ENCODE data around the gene AP5B1. TPM values are rescaled to one million over a fixed set of nuclear protein-coding genes. Genes with fewer than 3 reads are reported as not detected.
"Not testable (repeated sequence)": the region's sequence is repeated elsewhere in the genome, so short reads cannot be mapped to it uniquely, and the experiment has no call there.

AP5B1 gene
- total RNA-seq, 5 donors from 2014 or later (not counting 1 experiment from before 2014, with no cell fraction given): 17.7 to 31.6 (median 30.1) TPM

DNA sequence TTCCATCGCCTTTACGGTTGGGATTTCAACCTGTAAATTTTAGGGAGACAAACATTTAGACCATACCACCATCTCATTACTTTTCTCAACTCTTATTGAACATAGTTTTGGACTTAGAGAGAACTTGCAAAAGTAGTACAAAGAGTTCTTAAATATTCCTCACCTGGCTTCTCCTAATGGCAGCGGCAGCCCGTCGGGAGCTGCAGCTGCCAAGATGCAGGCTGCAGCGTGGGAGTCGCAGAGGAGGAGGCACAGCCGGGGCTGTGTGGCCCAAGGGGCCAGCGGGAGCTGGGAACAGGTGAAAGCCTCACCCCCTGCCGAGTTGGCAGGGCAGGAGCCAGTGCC lies 37.1 kb downstream of the AP5B1 start:
- POLR2A ChIA-PET: no interaction called here
- no peaks in the 10 kb centered on the region for H3K36me3 Mint-ChIP-seq
- no peak overlapping the region for H3K4me3 ChIP-seq (ENCODE audit: control insufficient read depth in 1 of 2, extremely low read depth in 1 of 2, low read length in 1 of 2)
- CTCF ChIA-PET: no interaction called here
- H3K27ac Mint-ChIP-seq: no peak overlapping the region
- no peak for DNase-seq
- H3K27ac ChIP-seq (ENCODE audit: low read length): no peak overlapping the region
- peaks cover 5 to 31% of the 10 kb centered on the region in 2 experiments for H3K27me3 ChIP-seq (replicated peaks in 1 of 2; ENCODE audit: control insufficient read depth in 2 of 2, extremely low read depth in 1 of 2, insufficient read depth in 2 of 2, low read length in 1 of 2)
- no peak for ATAC-seq (replicated peaks in 1 of 4)
- 73% methylated on average over 8 of the region's 10 CpGs for WGBS (ENCODE audit: insufficient coverage)
- H3K36me3 ChIP-seq (ENCODE audit: control insufficient read depth in 2 of 2, extremely low read depth in 1 of 2, insufficient read depth in 1 of 2, low read length in 1 of 2): no peaks in the 10 kb centered on the region
- H3K4me1 Mint-ChIP-seq: no peaks in the 10 kb centered on the region
- no peak overlapping the region for H3K4me3 Mint-ChIP-seq
- no peaks in the 10 kb centered on the region for H3K4me1 ChIP-seq (ENCODE audit: control insufficient read depth in 1 of 2, extremely low read depth in 1 of 2, insufficient read depth in 2 of 2, low read length in 2 of 2)
- peaks cover 14 to 19% of the 10 kb centered on the region in 2 donors for H3K27me3 Mint-ChIP-seq
- H3K9me3 ChIP-seq: no peaks in the 10 kb centered on the region
- H3K9me3 Mint-ChIP-seq: no peaks in the 10 kb centered on the region

DNA sequence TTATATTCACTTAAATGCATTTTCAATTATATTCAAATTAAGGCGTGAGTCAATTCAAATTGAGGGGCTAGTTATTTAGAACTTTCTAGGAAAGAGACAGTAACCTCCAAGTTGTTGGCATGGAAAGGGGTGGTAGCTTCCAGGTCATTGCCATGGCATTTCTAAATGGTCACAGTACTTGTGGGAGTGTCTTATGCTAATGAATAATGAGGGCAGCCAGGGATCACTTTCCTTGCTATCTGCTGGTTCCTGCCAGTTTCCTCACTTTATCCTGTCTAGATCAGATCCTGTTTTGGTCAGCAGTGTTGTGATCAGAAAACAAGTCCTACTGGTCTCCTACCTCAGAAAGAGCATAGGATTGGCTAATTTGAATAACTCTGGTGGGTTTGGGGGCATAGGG lies 38.4 kb downstream of the AP5B1 start:
- DNase-seq (no peak), ATAC-seq (replicated peaks in 1 of 4) (no peak)
- Histone ChIP-seq H3K36me3 (ENCODE audit: control insufficient read depth in 2 of 2, extremely low read depth in 1 of 2, insufficient read depth in 1 of 2, low read length in 1 of 2) (no peaks in the 10 kb centered on the region), H3K27ac (ENCODE audit: low read length) (no peak overlapping the region), H3K4me3 (ENCODE audit: control insufficient read depth in 1 of 2, extremely low read depth in 1 of 2, low read length in 1 of 2) (no peak overlapping the region), H3K27me3 (replicated peaks in 1 of 2; ENCODE audit: control insufficient read depth in 2 of 2, extremely low read depth in 1 of 2, insufficient read depth in 2 of 2, low read length in 1 of 2) (peaks cover 2 to 31% of the 10 kb centered on the region in 2 experiments), H3K9me3 (no peaks in the 10 kb centered on the region), H3K4me1 (ENCODE audit: control insufficient read depth in 1 of 2, extremely low read depth in 1 of 2, insufficient read depth in 2 of 2, low read length in 2 of 2) (no peaks in the 10 kb centered on the region)
- H3K9me3 Mint-ChIP-seq: no peaks in the 10 kb centered on the region
- ChIA-PET CTCF (no interaction called here), POLR2A (no interaction called here)
- H3K4me3 Mint-ChIP-seq: no peak overlapping the region
- H3K4me1 Mint-ChIP-seq: no peaks in the 10 kb centered on the region
- H3K27ac Mint-ChIP-seq: no peak overlapping the region
- H3K27me3 Mint-ChIP-seq: peaks cover 17 to 21% of the 10 kb centered on the region in 2 donors
- H3K36me3 Mint-ChIP-seq: no peaks in the 10 kb centered on the region
- WGBS (ENCODE audit: insufficient coverage): no CpG with 5 or more reads among the region's 1 CpG

DNA sequence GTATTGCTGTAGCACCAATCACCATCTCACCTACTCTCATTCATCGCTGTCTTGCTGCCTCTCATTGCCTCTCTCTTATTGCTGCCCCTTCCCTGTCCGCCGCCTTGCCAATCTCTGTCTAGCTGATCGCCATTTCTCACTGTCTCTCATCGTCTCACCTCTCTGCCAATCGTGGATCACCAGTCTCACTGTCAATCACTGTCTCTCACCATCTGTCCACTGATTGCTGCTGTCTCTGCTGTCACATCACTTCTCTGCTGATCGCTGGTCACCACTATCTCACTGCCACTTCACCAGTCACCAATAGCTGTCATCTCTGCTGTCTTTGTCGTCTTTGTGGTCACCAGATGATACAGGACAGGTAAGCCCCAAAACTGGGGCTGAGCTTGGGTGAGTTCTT lies 39.6 kb downstream of the AP5B1 start:
- no peaks in the 10 kb centered on the region for H3K9me3 ChIP-seq
- no peak overlapping the region for H3K27ac ChIP-seq (ENCODE audit: low read length)
- Mint-ChIP-seq H3K4me1 (no peaks in the 10 kb centered on the region), H3K36me3 (no peaks in the 10 kb centered on the region), H3K27me3 (peaks cover 14 to 21% of the 10 kb centered on the region in 2 donors), H3K4me3 (no peak overlapping the region), H3K9me3 (no peaks in the 10 kb centered on the region), H3K27ac (peak overlapping the region in 1 of 2 donors; percentile 2)
- POLR2A ChIA-PET: interaction anchor here in 1 of 2 donors (0.6 kb wide), 1 partner anchor 72 kb away, joined by 3 read pairs; no protein-coding TSS in a partner anchor
- ATAC-seq (replicated peaks in 1 of 4): no peak
- H3K4me1 ChIP-seq (ENCODE audit: control insufficient read depth in 1 of 2, extremely low read depth in 1 of 2, insufficient read depth in 2 of 2, low read length in 2 of 2): no peaks in the 10 kb centered on the region
- H3K4me3 ChIP-seq (ENCODE audit: control insufficient read depth in 1 of 2, extremely low read depth in 1 of 2, low read length in 1 of 2): no peak overlapping the region
- H3K27me3 ChIP-seq (replicated peaks in 1 of 2; ENCODE audit: control insufficient read depth in 2 of 2, extremely low read depth in 1 of 2, insufficient read depth in 2 of 2, low read length in 1 of 2): peaks cover 2 to 31% of the 10 kb centered on the region in 2 experiments
- no peaks in the 10 kb centered on the region for H3K36me3 ChIP-seq (ENCODE audit: control insufficient read depth in 2 of 2, extremely low read depth in 1 of 2, insufficient read depth in 1 of 2, low read length in 1 of 2)
- WGBS (ENCODE audit: insufficient coverage): 86% methylated on average over 6 of the region's 8 CpGs
- no peak for DNase-seq
- CTCF ChIA-PET: interaction anchor here in 1 of 2 donors (0.5 to 1.3 kb wide), 2 partner anchors 14 to 45 kb away, joined by 3 to 6 read pairs; no protein-coding TSS in a partner anchor

- Histone ChIP-seq H3K36me3 (ENCODE audit: control insufficient read depth in 2 of 2, extremely low read depth in 1 of 2, insufficient read depth in 1 of 2, low read length in 1 of 2) (no peaks in the 10 kb centered on the region), H3K4me3 (ENCODE audit: control insufficient read depth in 1 of 2, extremely low read depth in 1 of 2, low read length in 1 of 2) (no peak overlapping the region), H3K27ac (ENCODE audit: low read length) (no peak overlapping the region), H3K27me3 (replicated peaks in 1 of 2; ENCODE audit: control insufficient read depth in 2 of 2, extremely low read depth in 1 of 2, insufficient read depth in 2 of 2, low read length in 1 of 2) (peaks cover 4 to 21% of the 10 kb centered on the region in 2 experiments), H3K4me1 (ENCODE audit: control insufficient read depth in 1 of 2, extremely low read depth in 1 of 2, insufficient read depth in 2 of 2, low read length in 2 of 2) (no peaks in the 10 kb centered on the region), H3K9me3 (no peaks in the 10 kb centered on the region)
- WGBS (ENCODE audit: insufficient coverage): no CpG with 5 or more reads among the region's 2 CpGs
- no peak overlapping the region for H3K4me3 Mint-ChIP-seq
- peaks cover 17% of the 10 kb centered on the region in 2 donors for H3K27me3 Mint-ChIP-seq
- ATAC-seq (replicated peaks in 1 of 4): no peak
- H3K4me1 Mint-ChIP-seq: no peaks in the 10 kb centered on the region
- CTCF ChIA-PET: no interaction called here
- H3K36me3 Mint-ChIP-seq: no peaks in the 10 kb centered on the region
- no peak overlapping the region for H3K27ac Mint-ChIP-seq
- POLR2A ChIA-PET: no interaction called here
- H3K9me3 Mint-ChIP-seq: no peaks in the 10 kb centered on the region
- no peak for DNase-seq
Observed at GRCh38 chr11:65739022-65739421, 41.8 kb downstream of the AP5B1 start.

DNA sequence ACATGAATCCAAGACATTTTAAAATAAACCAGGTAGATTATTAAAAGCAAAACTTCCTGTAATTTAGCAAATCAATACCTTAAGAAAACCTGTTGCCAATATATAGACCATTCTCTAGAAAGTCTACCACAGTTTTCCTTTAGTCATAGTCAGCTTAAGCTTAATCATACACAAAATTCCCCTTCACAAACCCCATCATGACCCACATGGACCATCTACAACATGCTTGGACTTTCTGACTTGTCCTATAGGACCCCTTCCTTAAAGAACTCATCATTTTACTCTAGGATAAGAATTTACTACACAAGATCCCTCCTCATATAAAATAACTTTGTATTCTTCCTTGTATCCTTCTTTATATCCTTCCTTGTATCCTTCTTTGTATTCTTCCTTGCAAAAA lies 44.0 kb downstream of the AP5B1 start:
- H3K4me3 ChIP-seq (ENCODE audit: control insufficient read depth in 1 of 2, extremely low read depth in 1 of 2, low read length in 1 of 2): no peak overlapping the region
- no peak overlapping the region for H3K4me3 Mint-ChIP-seq
- H3K4me1 Mint-ChIP-seq: no peaks in the 10 kb centered on the region
- H3K27ac Mint-ChIP-seq: no peak overlapping the region
- peaks cover 17 to 26% of the 10 kb centered on the region in 2 donors for H3K27me3 Mint-ChIP-seq
- H3K36me3 ChIP-seq (ENCODE audit: control insufficient read depth in 2 of 2, extremely low read depth in 1 of 2, insufficient read depth in 1 of 2, low read length in 1 of 2): no peaks in the 10 kb centered on the region
- no peaks in the 10 kb centered on the region for H3K9me3 Mint-ChIP-seq
- POLR2A ChIA-PET: no interaction called here
- H3K36me3 Mint-ChIP-seq: no peaks in the 10 kb centered on the region
- H3K27me3 ChIP-seq (replicated peaks in 1 of 2; ENCODE audit: control insufficient read depth in 2 of 2, extremely low read depth in 1 of 2, insufficient read depth in 2 of 2, low read length in 1 of 2): peaks cover 4 to 19% of the 10 kb centered on the region in 2 experiments
- no peaks in the 10 kb centered on the region for H3K4me1 ChIP-seq (ENCODE audit: control insufficient read depth in 1 of 2, extremely low read depth in 1 of 2, insufficient read depth in 2 of 2, low read length in 2 of 2)
- H3K27ac ChIP-seq (ENCODE audit: low read length): no peak overlapping the region
- no peaks in the 10 kb centered on the region for H3K9me3 ChIP-seq
- ATAC-seq (replicated peaks in 1 of 4): no peak
- DNase-seq: no peak
- CTCF ChIA-PET: no interaction called here

- H3K4me1 Mint-ChIP-seq; H3K27ac ChIP-seq (ENCODE audit: low read length); H3K9me3 Mint-ChIP-seq; H3K36me3 ChIP-seq (ENCODE audit: control insufficient read depth in 2 of 2, extremely low read depth in 1 of 2, insufficient read depth in 1 of 2, low read length in 1 of 2); CTCF ChIA-PET; H3K4me1 ChIP-seq (ENCODE audit: control insufficient read depth in 1 of 2, extremely low read depth in 1 of 2, insufficient read depth in 2 of 2, low read length in 2 of 2); H3K4me3 ChIP-seq (ENCODE audit: control insufficient read depth in 1 of 2, extremely low read depth in 1 of 2, low read length in 1 of 2); H3K27ac Mint-ChIP-seq; H3K9me3 ChIP-seq; ATAC-seq (replicated peaks in 1 of 4); DNase-seq; H3K4me3 Mint-ChIP-seq; H3K36me3 Mint-ChIP-seq: not testable (repeated sequence)
- POLR2A ChIA-PET: interaction anchor here in 1 of 2 donors (0.5 kb wide), 1 partner anchor 10 kb away, joined by 4 read pairs; no protein-coding TSS in a partner anchor
- peaks cover 19 to 23% of the 10 kb centered on the region in 2 donors for H3K27me3 Mint-ChIP-seq
- 81% methylated on average over 4 of the region's 4 CpGs for WGBS (ENCODE audit: insufficient coverage)
- peaks cover 4 to 12% of the 10 kb centered on the region in 2 experiments for H3K27me3 ChIP-seq (replicated peaks in 1 of 2; ENCODE audit: control insufficient read depth in 2 of 2, extremely low read depth in 1 of 2, insufficient read depth in 2 of 2, low read length in 1 of 2)
Observed at GRCh38 chr11:65735111-65735510, 45.7 kb downstream of the AP5B1 start.

GRCh38 chr11:65730461-65730860 lies 50.3 kb downstream of the AP5B1 start:
- DNase-seq (no peak), ATAC-seq (replicated peaks in 1 of 4) (no peak)
- no peaks in the 10 kb centered on the region for H3K9me3 ChIP-seq
- Mint-ChIP-seq H3K4me3 (no peak overlapping the region), H3K9me3 (no peaks in the 10 kb centered on the region), H3K36me3 (no peaks in the 10 kb centered on the region), H3K4me1 (no peaks in the 10 kb centered on the region), H3K27me3 (peaks cover 16 to 26% of the 10 kb centered on the region in 2 donors), H3K27ac (no peak overlapping the region)
- H3K4me3 ChIP-seq (ENCODE audit: control insufficient read depth in 1 of 2, extremely low read depth in 1 of 2, low read length in 1 of 2): no peak overlapping the region
- 81% methylated on average over 2 of the region's 5 CpGs for WGBS (ENCODE audit: insufficient coverage)
- peaks cover 2 to 30% of the 10 kb centered on the region in 2 experiments for H3K27me3 ChIP-seq (replicated peaks in 1 of 2; ENCODE audit: control insufficient read depth in 2 of 2, extremely low read depth in 1 of 2, insufficient read depth in 2 of 2, low read length in 1 of 2)
- no peaks in the 10 kb centered on the region for H3K36me3 ChIP-seq (ENCODE audit: control insufficient read depth in 2 of 2, extremely low read depth in 1 of 2, insufficient read depth in 1 of 2, low read length in 1 of 2)
- ChIA-PET CTCF (no interaction called here), POLR2A (interaction anchor here in 1 of 2 donors (0.5 kb wide), 1 partner anchor 210 kb away, joined by 4 read pairs; no protein-coding TSS in a partner anchor)
- H3K27ac ChIP-seq (ENCODE audit: low read length): no peak overlapping the region
- H3K4me1 ChIP-seq (ENCODE audit: control insufficient read depth in 1 of 2, extremely low read depth in 1 of 2, insufficient read depth in 2 of 2, low read length in 2 of 2): no peaks in the 10 kb centered on the region
